GM21390 (cell line): ENCODE results near the gene FAM186B.
A peak's percentile ranks its signal among the peaks of the same experiment; 100 is the strongest.

Source experiments
- ATAC-seq: cut with Tn5 transposase; IDR thresholded peaks from one replicate; pipeline ENCODE4 v1.9.1; 2021; ENCODE audit not compliant: unreplicated experiment

FAM186B gene

GRCh38 chr12:49577589-49578315 is 27.7 kb downstream of the FAM186B start:
- no peak for ATAC-seq

GRCh38 chr12:49568442-49569162 is 36.8 kb downstream of the FAM186B start:
- ATAC-seq: peak; percentile 25

DNA sequence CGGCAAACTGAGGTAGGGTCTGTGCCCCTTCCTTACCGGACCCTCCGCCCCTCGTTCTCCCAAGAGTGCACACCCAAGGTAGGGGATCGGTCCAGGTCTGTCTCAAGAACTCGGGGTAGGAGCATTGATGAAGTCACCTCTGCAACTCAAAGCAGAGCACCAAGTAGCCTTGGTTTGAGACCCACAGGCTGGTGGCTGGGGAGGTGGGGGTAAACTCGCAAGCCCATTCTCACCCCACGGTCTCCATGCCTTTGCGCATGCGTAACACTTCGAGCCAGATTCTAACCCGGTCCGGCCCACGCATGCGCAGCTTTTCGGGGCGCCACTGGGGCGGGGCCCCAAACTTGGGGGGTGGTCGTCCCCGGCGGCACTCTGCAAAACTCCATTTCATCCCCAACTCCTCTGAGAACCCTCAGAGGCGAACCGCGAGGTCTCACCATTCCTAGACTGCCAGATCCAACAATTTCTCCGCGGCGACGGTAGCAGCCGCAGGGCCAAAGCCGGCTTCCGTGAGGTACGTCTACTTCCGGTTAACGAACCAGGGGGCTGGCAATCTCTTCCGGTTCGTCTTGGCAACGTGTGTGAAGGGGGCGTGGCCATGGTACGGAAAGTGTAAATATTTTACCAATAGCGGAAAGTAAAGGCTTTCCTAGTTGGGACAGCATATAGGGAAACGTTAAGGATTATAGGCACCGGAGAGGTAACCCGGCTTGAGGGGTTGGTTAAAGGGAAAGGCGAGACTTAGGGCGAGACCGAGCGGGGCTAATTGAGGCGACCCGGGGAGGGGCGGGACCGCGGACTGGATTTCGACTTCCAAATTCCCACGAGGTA is 37.6 kb downstream of the FAM186B start, which contains the start of gene MCRS1:
TSS of gene MCRS1 (minus strand) at position 532 of the 831 bp plus-strand sequence. CDS start 1,411 bp downstream, outside the sequence.
- peak; percentile 87 for ATAC-seq

DNA sequence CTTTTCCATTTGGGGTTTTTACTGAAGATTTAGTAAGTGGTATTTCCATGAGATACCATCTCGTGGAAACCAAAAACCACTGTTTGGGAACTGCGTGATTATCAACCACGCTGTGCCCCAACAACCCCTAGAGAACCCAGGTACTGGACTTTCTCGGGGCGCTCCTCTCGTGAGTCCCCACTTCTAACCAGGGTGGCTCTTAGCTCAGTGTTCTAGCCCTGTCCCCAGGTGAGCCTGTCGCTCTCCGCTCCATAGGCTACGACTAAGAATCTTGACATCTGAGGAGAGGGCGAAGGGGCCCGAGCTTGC is 38.2 kb downstream of the FAM186B start:
- ATAC-seq: peak; percentile 12

GRCh38 chr12:49566361-49566760 is 39.1 kb downstream of the FAM186B start:
- no peak for ATAC-seq

GRCh38 chr12:49565406-49566265 is 39.8 kb downstream of the FAM186B start:
- no peak for ATAC-seq

DNA sequence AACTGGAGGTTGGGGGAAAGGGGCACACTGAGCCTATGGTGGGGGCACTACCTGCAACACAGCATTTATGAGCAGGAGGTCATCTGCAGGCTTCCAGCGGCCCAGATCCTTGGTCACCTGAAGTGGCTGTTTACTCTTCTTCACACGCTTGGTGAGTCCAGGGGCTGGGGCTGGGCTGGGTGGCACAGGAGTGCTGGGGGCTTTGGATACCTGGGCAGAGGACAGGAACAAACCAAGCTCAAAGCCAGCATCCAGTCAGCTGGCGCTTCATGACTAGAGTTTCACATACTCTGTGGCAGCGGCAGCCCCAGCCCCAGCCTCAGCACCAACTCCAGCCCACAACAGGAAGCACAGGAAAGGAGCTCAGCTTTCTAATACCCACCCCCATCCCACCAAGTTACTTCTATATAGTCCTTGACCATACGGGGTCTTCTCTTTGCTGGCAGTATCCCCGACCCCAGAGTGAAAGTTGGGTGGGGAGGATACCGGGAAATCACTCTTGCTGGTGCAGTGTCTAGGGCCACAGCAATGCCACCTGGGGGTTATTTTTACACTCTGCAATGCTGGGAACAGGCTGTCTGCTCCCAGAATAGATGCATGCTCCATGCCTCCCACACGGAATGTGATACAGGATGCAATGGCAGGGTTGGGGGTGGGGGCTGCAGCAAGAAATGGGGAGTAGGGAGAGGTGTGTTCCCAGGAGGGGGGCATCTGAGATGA is 40.6 kb downstream of the FAM186B start:
- no peak for ATAC-seq

DNA sequence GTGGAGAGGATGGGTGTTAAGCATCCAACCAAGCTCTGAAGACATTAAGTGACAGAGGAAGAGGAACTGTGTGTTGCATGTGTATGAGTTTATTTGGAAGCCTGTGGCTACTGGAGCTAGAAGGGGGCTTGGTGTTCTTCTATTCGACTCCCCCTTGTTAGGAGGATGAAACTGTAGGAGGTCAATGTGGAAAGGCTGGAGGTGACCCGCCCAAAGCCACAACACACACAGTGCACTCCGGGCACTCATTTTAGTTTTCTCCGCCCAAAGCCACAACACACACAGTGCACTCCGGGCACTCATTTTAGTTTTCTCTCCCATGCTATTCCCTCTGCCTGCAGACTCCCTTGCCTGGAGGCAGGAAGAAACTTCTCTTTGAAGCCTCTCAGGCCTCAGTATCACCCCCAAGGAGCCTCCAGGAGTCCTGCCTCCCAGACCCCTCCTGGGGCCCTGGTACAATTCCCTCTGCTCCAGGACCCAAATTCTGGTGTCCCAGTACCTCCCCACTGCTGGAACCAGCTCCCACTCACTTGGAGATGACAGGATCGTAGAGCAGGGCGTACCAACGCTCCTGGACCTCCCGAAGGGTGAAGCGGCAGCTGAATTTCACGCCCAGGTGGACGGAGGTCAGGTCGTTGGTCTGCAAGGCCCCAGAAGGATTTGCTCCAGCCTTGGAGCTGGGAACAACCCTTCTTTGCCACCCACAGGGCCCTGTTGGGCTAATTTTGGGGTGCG is 41.3 kb downstream of the FAM186B start:
- no peak for ATAC-seq

DNA sequence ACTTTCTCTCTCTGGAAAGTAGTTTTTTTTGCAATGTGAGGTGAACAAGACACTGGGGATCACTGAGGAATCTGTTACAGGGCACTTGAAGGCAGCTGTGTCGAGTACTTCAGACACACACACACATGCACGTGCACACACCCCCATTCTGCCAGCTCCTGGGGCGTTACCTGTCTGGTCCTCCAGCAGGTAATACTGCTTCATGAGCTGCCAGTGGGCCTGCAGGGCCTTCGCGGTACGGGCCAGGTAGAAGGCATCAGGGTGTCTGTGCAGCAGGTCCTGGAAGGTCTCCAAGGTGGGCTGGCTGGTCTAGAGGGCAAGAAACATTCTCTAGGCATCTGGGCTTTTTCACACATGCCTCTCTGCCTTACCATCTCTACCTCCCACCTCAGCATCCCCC is 42.6 kb downstream of the FAM186B start:
- ATAC-seq: no peak

DNA sequence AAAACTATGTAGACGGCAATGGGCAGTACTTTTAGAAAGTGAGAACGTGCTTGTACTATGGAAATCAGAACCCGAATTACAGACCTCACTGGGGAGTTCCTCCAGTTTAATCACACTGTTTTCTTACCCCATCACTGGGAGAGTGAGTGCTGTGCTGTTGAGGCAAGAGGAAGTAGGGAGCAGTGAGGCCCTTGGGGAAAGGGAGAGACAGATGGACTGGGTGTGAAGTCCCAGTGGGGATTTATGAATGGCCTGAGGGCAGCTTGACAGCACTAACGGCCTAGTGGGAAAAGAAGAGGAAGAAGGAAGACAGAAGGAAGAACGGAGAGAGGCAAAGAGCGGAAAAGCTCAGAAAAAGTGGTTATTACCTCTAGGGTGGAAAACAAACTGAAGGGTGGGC is 43.2 kb downstream of the FAM186B start:
- ATAC-seq: no peak

- no peak for ATAC-seq
Observed at GRCh38 chr12:49560695-49561094, 44.7 kb downstream of the FAM186B start.

DNA sequence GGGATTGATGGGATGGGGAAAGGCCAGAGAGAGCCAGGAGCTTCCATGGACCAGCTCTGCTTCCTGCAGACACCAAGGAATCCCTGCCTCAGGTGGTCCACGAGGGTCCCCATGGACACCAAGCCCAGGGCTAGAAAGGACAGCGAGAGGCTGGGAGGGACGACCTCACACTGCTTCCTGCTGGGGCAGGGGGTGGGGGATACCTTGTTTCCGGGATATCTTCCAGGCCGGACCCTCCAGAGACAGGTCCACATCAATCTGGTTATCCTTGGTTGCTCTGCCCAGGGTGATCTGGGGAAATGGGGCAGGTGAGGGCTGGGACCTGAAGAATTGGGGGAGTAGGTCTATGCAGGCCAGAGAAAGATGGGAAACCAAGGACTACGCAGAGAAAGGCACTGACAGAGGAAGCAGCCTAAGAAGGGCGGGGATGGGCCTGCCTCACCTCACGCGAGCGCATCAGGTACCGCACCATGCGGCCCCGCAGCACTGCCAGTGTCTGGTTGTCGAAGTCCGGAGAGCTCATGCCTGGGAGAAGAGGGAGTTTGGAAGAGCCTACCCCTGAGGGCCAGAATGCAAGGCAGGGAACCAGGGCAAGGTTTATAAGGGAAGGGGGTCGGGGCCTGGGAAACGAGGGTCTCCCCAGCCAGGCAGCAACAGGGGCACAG is 46.3 kb downstream of the FAM186B start:
- no peak for ATAC-seq

DNA sequence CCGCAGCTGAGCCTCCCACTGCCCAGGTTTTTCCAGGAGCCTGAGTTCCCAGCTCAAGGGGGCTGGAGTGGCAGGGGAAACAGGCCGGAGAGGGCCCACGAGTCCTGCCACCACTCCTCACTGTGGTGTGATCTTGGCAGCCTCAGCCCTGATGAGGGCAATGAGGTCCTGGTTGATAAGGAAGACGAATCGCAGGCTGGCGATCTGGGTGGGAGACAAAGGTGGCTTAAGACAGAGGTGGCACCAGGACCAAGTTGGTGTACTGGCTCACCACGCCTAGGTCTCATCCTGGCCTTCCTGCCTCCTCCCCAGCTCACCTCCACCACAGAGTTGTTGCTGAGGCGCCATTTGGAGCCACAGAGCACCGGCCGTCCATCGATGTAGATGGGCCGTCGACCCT is 46.9 kb downstream of the FAM186B start:
- no peak for ATAC-seq

DNA sequence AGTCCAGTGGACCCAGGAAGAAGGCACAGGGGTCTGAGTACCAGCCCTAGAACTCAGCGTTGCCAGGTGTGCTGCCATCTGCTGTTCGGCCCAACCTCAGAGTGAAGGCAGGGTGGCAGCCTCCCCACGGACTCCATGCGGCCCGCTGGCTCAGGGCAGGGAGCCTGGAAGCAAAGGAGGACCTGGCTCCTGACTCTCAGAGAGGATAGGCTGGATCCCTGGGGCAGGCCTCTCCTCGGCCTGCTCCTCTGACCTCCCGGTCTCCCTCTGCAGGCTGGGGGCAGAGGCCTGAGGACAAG is 47.6 kb downstream of the FAM186B start:
- ATAC-seq: no peak

DNA sequence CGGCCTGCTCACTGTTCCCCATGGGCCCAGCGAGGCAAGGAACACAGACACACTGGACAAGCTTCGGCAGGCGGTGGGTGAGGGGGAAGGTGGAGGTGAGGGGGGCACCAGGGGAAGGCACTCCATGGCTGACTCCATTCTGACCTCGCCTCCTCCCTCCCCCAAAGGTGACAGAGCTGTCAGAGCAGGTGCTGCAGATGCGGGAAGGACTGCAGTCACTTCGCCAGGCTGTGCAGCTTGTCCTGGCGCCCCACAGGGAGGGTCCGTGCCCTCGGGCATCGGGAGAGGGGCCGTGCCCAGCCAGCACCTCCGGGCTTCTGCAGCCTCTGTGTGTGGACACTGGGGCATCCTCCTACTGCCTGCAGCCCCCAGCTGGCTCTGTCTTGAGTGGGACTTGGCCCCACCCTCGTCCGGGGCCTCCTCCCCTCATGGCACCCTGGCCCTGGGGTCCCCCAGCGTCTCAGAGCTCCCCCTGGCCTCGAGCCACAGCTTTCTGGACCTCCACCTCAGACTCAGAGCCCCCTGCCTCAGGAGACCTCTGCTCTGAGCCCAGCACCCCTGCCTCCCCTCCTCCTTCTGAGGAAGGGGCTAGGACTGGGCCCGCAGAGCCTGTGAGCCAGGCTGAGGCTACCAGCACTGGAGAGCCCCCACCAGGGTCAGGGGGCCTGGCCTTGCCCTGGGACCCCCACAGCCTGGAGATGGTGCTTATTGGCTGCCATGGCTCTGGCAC is 48.1 kb downstream of the FAM186B start:
- no peak for ATAC-seq

DNA sequence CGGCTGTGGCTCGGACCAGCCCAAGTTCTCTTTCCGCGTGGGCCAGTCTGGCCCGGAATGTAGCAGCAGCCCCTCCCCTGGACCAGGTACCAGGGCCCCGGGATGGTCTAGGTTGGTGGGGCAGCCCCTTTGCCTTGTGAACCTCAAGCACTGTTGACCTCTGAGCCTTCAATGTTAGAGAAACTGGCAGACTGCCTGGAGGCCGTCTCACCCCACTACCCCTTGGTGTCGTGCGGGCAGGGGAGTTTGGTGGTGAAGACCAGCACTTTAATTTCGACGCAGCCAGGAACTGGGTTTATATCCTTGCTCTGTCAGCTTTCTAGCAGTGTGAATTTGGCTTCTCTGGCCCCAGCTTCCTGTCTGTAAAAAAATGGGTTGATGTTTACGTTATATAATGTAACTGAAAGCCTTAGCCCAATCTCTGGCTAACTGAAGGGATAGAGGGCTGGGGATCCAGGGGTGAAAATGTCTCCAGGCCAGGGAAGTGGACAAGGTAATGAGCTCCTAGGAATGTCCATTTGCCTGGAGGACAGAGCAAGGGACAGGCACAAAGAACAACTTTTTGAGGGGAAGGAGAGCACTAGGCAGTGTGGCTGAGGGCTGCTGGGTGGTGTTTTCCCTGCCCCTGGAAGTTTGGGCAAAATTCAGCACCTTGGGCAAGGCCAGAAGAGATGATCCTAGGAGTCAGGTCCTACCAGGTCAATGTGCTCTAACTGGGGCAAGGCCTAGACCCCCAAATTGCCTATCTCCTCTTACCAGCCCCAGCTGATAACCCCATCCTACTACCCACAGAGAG is 48.9 kb downstream of the FAM186B start:
- no peak for ATAC-seq

- ATAC-seq: no peak
Observed at GRCh38 chr12:49555631-49556390, 49.6 kb downstream of the FAM186B start.
